ENCODE results near the gene ZRANB3.
A peak's percentile ranks its signal among the peaks of the same experiment; 100 is the strongest.

The ZRANB3 gene

DNA sequence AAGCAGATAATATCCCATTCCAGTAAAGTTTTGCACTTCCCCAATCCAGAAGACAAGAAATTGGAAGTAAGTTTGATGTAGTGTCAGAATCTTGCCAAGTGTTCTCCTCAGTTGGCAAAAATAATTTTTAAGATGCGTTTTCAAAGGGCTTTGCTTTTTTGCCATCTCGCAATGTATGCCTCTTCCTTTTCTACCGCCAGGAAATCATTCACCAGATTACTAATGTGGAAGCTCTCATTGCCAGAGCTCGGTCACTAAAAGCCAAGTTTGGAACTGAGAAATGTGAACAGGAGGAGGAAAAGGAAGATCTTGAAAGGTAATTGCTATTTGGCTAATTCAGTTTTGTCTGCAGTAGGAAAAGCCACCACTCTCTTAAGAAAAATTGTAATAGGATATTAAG is 368.2 kb downstream of the ZRANB3 start:
- H3K36me3 Mint-ChIP-seq (ENCODE audit: low read depth): peaks cover 33% of the 10 kb centered on the region
- no peaks in the 10 kb centered on the region for H3K9me3 Mint-ChIP-seq
- no peak overlapping the region for H3K4me3 Mint-ChIP-seq
- H3K4me1 Mint-ChIP-seq (ENCODE audit: low read depth): peaks cover 1% of the 10 kb centered on the region
- no peak overlapping the region for H3K27ac Mint-ChIP-seq
- H3K27me3 Mint-ChIP-seq (ENCODE audit: low read depth): no peaks in the 10 kb centered on the region
- DNase-seq (ENCODE audit: low spot score): no peak

DNA sequence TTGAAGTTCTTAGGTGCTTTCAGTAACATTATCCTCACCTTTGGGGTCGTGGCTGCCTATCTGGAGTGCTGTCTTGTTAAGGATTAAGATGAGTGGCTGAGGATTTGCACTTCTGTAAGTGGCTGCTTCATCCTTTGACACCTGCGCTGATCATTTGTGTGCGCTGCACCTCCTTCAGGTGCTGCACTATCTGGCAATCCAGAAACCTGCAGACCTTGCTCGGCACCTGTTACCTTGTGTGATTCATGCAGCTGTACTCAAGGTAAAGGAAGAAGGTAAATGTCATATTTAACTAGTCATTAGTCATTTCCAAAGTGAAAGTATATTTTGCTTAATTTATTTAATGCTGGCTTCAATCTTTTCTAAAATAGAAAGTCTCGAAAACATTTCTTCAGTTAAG is 368.6 kb downstream of the ZRANB3 start:
- no peak for DNase-seq (ENCODE audit: low spot score)
- no peak overlapping the region for H3K4me3 Mint-ChIP-seq
- peaks cover 34% of the 10 kb centered on the region for H3K36me3 Mint-ChIP-seq (ENCODE audit: low read depth)
- no peaks in the 10 kb centered on the region for H3K27me3 Mint-ChIP-seq (ENCODE audit: low read depth)
- H3K27ac Mint-ChIP-seq: no peak overlapping the region
- H3K4me1 Mint-ChIP-seq (ENCODE audit: low read depth): peaks cover 1% of the 10 kb centered on the region
- no peaks in the 10 kb centered on the region for H3K9me3 Mint-ChIP-seq

DNA sequence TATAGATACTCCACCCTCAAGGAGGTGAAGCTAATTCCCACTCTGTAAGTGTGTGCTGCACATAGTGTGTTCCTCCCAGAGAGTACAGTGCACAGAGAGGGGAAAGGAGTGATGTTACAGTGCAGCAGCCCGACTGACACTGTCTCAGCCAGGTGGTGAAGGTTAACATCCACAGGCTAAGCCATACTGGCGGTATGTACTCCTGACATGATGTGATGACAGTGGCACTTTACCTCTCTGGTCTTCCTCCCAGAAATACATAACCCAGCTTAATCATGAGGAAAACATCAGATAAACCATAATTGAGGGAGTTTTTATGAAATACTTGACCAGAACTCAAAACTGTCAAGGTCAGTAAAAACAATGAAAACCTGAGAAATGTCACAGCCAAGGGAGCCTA is 371.8 kb downstream of the ZRANB3 start:
- DNase-seq (ENCODE audit: low spot score): no peak
- Mint-ChIP-seq H3K36me3 (ENCODE audit: low read depth) (peaks cover 52% of the 10 kb centered on the region), H3K4me1 (ENCODE audit: low read depth) (peaks cover 13% of the 10 kb centered on the region), H3K27me3 (ENCODE audit: low read depth) (no peaks in the 10 kb centered on the region), H3K4me3 (no peak overlapping the region), H3K9me3 (no peaks in the 10 kb centered on the region), H3K27ac (no peak overlapping the region)

DNA sequence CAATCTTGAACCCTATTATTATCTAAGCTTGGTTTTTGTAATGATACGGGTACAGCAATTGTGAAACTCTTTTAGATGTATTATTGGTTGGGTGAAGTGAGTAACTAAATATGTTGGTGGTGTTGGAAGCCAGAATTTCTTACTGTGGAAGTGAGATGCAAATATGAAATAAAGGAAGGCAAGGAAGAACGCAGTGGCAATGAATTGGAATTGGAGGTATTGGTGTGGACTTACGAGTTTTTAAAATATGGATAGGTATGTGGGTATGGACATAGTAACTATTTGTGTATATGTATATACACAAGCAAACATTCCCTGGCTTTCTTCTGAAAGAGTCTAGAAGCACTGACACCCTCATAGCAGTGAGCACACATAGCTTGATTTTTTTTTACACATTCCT is 373.2 kb downstream of the ZRANB3 start:
- no peaks in the 10 kb centered on the region for H3K27me3 Mint-ChIP-seq (ENCODE audit: low read depth)
- no peaks in the 10 kb centered on the region for H3K9me3 Mint-ChIP-seq
- H3K36me3 Mint-ChIP-seq (ENCODE audit: low read depth): peaks cover 60% of the 10 kb centered on the region
- no peak for DNase-seq (ENCODE audit: low spot score)
- no peak overlapping the region for H3K4me3 Mint-ChIP-seq
- peaks cover 13% of the 10 kb centered on the region for H3K4me1 Mint-ChIP-seq (ENCODE audit: low read depth)
- peak overlapping the region; percentile 6 for H3K27ac Mint-ChIP-seq

DNA sequence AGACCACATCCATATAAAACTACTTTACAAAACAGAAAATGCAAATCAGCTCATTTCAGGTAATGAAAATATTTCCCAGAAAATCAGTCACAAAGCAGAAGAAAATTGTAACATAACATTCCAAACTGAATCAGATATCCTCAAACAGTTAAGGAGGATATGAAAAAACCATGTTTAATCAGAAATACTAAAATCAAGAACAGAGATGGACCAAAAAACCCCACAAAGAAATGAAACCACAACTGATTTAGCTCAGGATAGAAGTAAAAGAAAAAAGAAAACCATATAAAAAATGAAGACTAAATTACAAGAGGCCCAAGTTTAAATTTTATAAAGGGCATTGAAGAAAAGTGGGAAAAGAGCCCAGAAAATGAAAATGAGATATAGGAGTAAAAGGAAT is 376.1 kb downstream of the ZRANB3 start:
- no peak for DNase-seq (ENCODE audit: low spot score)
- no peak overlapping the region for H3K27ac Mint-ChIP-seq
- H3K36me3 Mint-ChIP-seq (ENCODE audit: low read depth): peaks cover 76% of the 10 kb centered on the region
- H3K4me3 Mint-ChIP-seq: no peak overlapping the region
- H3K9me3 Mint-ChIP-seq: no peaks in the 10 kb centered on the region
- peaks cover 28% of the 10 kb centered on the region for H3K4me1 Mint-ChIP-seq (ENCODE audit: low read depth)
- H3K27me3 Mint-ChIP-seq (ENCODE audit: low read depth): no peaks in the 10 kb centered on the region

DNA sequence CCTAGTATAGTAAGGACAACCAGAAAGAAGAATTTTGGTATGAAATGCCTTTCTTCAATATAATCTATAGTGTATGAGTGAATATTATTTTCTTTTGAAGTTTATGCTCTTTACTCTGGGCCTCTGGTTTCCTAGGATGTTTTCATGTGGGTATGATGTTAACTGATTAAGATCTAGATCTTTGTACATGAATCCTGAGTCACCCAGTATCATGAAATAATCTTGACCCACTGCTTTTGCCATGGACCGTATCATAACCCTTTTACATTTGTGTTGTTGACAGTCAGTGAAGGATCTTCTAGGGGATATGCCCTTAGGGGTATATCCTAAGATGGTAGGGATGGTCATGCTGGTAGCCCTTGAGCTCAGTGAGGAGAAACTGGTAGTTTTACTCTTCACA is 378.7 kb downstream of the ZRANB3 start:
- Mint-ChIP-seq H3K9me3 (no peaks in the 10 kb centered on the region), H3K4me3 (no peak overlapping the region), H3K36me3 (ENCODE audit: low read depth) (peaks cover 57% of the 10 kb centered on the region), H3K4me1 (ENCODE audit: low read depth) (peaks cover 28% of the 10 kb centered on the region), H3K27ac (no peak overlapping the region), H3K27me3 (ENCODE audit: low read depth) (no peaks in the 10 kb centered on the region)
- DNase-seq (ENCODE audit: low spot score): no peak

DNA sequence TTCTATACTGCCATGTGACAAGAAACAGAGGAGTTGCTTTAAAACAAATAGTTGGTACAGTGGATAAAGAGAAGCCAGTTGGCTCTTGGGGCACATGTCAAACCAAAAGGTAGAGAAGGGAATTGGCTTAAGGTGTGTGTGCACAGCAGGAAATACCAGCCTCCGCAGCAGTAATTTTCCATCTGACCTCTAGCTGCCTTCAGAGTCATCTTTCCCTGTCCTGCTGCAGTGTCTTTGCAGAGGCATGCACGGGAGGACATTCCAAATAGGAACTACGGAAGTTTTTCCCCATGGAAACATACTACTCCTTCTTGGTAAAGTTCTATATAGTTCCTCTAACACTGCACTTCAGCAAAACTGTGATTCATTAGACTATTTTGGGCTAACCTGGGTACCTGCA is 379.4 kb downstream of the ZRANB3 start:
- Mint-ChIP-seq H3K4me3 (no peak overlapping the region), H3K4me1 (ENCODE audit: low read depth) (peaks cover 28% of the 10 kb centered on the region), H3K27me3 (ENCODE audit: low read depth) (no peaks in the 10 kb centered on the region), H3K9me3 (no peaks in the 10 kb centered on the region), H3K36me3 (ENCODE audit: low read depth) (peaks cover 52% of the 10 kb centered on the region), H3K27ac (no peak overlapping the region)
- no peak for DNase-seq (ENCODE audit: low spot score)

DNA sequence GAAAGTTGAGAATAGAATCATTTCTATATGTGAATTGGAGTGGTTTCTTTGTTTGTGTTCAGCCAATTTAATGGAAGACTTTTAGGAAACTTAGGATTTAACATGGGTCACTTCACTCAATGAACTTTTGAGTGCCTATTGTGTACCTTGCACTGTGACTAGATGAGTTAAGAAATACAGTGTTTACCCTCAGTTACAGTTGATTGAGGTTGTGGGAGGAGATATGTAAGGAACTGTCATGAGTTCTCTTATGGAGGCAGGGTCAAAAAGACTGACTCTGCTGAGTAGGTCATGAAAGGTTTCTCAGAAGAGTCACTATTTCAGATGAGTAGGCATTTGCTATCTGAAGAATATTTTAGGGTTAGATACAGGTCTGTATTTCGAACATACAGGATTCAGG is 380.3 kb downstream of the ZRANB3 start:
- no peak overlapping the region for H3K27ac Mint-ChIP-seq

DNA sequence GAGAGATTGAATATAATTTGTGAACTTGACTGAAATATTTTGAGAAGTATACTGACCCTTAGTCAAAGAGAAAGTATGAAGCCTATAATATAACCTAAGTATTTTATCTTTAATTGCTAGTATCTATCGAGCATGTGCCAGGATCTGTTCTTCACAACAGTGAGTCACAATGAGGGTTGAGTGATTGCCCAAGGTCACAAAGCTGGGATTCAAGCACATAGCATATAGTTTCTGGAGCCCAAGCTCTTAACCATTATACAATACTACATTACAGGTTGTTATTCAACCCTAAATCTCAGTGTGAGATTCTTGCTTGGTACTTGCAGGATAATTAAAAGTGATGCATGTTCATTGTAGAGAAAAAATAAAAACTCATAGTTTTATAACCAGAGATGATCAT is 381.8 kb downstream of the ZRANB3 start:
- peaks cover 6% of the 10 kb centered on the region for H3K9me3 Mint-ChIP-seq
- peaks cover 17% of the 10 kb centered on the region for H3K4me1 Mint-ChIP-seq (ENCODE audit: low read depth)
- no peak overlapping the region for H3K4me3 Mint-ChIP-seq
- H3K36me3 Mint-ChIP-seq (ENCODE audit: low read depth): peaks cover 39% of the 10 kb centered on the region
- no peaks in the 10 kb centered on the region for H3K27me3 Mint-ChIP-seq (ENCODE audit: low read depth)
- no peak overlapping the region for H3K27ac Mint-ChIP-seq
- DNase-seq (ENCODE audit: low spot score): no peak

More for the DNA sequence above, 380.3 kb downstream of the ZRANB3 start:
- Mint-ChIP-seq H3K9me3 (no peaks in the 10 kb centered on the region), H3K4me3 (no peak overlapping the region), H3K36me3 (ENCODE audit: low read depth) (peaks cover 47% of the 10 kb centered on the region), H3K27me3 (ENCODE audit: low read depth) (no peaks in the 10 kb centered on the region), H3K4me1 (ENCODE audit: low read depth) (peaks cover 28% of the 10 kb centered on the region)
- no peak for DNase-seq (ENCODE audit: low spot score)

DNA sequence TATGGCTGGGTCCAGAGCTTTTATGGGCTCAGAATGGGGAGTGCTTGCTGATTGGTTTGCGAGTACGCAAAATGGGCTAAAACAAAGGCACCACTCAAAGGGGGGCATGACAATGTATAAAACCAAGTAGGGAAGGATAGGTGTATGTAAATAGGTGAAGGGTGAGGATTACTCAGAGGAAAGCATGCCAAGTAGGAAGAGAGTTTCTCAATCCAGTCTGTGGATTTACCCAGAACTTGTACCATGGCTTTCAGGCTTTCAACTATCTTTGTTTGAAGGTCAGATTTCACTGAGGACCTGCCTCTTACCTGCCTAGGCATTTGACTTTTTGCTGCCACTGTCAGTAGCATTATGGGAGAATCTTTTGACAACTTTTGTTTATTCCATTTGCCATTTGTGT is 386.7 kb downstream of the ZRANB3 start:
- H3K4me1 Mint-ChIP-seq (ENCODE audit: low read depth): no peaks in the 10 kb centered on the region
- H3K36me3 Mint-ChIP-seq (ENCODE audit: low read depth): peaks cover 46% of the 10 kb centered on the region
- H3K27ac Mint-ChIP-seq: peak overlapping the region; percentile 15
- no peaks in the 10 kb centered on the region for H3K27me3 Mint-ChIP-seq (ENCODE audit: low read depth)
- H3K9me3 Mint-ChIP-seq: peaks cover 34% of the 10 kb centered on the region
- no peak overlapping the region for H3K4me3 Mint-ChIP-seq
- DNase-seq (ENCODE audit: low spot score): no peak

DNA sequence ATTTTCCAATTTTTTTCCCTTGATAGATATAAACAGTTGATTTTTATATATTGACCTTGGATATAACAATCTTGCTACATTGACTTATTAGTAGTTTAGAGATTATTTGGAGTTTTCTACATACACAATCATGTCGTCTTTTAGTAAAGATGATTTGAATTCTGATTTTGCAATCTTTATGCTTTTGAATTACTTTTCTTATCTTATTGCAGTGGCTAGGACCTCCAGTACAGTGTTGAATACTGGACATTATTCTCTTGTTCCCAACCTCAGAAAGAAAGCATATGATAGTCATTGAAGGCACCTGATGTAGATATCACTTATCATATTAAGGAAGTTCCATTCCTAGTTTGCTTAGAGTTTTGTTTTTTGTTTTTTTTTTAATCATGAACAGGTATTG is 388.7 kb downstream of the ZRANB3 start:
- Mint-ChIP-seq H3K4me3 (no peak overlapping the region), H3K27me3 (ENCODE audit: low read depth) (no peaks in the 10 kb centered on the region), H3K27ac (no peak overlapping the region), H3K36me3 (ENCODE audit: low read depth) (peaks cover 54% of the 10 kb centered on the region), H3K4me1 (ENCODE audit: low read depth) (no peaks in the 10 kb centered on the region), H3K9me3 (peaks cover 34% of the 10 kb centered on the region)
- DNase-seq (ENCODE audit: low spot score): no peak

DNA sequence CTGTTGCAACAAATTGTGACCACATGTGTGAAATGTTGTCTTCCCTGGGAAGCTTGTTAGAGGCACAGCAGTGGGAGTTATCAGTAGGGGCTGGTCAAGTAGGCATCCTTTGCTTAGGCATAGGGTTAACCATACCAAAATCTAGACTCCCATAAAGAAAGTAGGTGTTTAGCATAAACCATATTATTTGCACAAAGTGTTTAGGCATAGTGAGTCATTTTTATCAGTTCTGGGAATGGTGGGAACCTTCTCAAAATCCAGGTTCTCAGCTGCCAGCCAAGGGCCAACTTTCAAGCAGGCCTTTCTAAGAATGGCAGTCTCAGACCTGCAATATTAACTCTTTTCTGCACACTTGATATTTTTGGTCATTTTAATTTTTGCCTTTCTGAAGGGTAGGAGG is 390.4 kb downstream of the ZRANB3 start:
- Mint-ChIP-seq H3K27me3 (ENCODE audit: low read depth) (no peaks in the 10 kb centered on the region), H3K4me3 (no peak overlapping the region), H3K4me1 (ENCODE audit: low read depth) (no peaks in the 10 kb centered on the region), H3K9me3 (peaks cover 34% of the 10 kb centered on the region), H3K36me3 (ENCODE audit: low read depth) (peaks cover 65% of the 10 kb centered on the region), H3K27ac (no peak overlapping the region)
- no peak for DNase-seq (ENCODE audit: low spot score)

DNA sequence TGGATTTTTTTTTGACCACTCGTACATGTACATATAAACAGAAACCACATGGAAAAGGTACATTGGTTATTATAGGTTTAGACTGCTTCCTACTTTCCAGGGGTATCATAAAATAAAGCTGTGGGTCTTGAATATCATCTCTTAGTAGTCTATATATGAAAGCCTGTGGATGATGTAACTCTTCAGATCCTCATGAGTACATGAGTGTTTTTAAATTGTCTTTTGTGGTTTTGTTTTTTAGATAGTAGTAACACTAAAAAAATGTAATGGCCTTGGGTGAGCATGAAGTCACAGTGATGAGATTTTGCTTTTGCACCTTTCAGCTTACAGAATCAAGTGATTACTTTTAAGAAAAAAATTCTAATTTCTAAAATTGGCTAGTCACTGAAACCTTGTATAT is 398.7 kb downstream of the ZRANB3 start:
- Mint-ChIP-seq H3K27me3 (ENCODE audit: low read depth) (no peaks in the 10 kb centered on the region), H3K36me3 (ENCODE audit: low read depth) (peaks cover 50% of the 10 kb centered on the region), H3K9me3 (no peaks in the 10 kb centered on the region), H3K27ac (no peak overlapping the region), H3K4me1 (ENCODE audit: low read depth) (no peaks in the 10 kb centered on the region), H3K4me3 (no peak overlapping the region)
- DNase-seq (ENCODE audit: low spot score): no peak

DNA sequence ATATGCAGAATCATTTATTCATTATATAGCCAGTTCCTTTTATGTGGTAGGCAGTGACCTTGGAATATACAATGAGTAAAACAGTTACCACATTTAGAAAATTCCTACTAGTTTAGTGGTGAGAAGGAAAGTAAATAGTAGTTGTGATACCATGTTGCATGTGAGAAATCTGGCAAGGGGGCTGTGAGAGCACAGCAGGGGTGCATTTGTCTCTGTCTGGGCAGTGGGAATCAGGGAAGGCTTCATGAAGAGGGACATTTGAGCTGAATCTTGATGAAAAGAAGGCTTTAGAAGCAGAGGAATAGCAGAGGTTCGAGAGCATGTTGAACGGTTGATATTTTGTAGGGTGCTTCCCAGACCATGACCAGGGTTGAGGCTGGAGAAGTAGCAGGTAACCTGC is 400.3 kb downstream of the ZRANB3 start:
- Mint-ChIP-seq H3K27me3 (ENCODE audit: low read depth) (no peaks in the 10 kb centered on the region), H3K4me1 (ENCODE audit: low read depth) (no peaks in the 10 kb centered on the region), H3K36me3 (ENCODE audit: low read depth) (peaks cover 44% of the 10 kb centered on the region), H3K9me3 (no peaks in the 10 kb centered on the region), H3K27ac (no peak overlapping the region), H3K4me3 (no peak overlapping the region)
- no peak for DNase-seq (ENCODE audit: low spot score)

DNA sequence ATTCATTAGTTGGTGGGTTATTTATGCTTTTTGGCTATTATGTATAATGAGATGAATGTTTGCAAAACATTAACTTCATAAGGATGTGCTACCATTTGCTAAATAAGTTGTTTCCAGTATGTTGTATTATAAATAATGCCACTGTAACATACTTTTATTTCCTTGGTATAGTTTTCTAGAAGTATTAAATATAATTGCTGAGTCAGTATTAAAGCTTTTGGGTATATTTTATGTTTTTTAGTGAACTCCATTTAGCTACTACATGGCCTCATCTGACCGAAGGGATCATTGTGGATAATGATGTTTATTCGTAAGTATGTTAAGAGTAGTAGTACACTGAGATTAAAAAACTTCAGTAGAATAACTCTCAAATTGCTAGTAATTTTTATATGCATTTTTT is 405.1 kb downstream of the ZRANB3 start:
- Mint-ChIP-seq H3K4me1 (ENCODE audit: low read depth) (no peaks in the 10 kb centered on the region), H3K27ac (no peak overlapping the region), H3K4me3 (no peak overlapping the region), H3K27me3 (ENCODE audit: low read depth) (no peaks in the 10 kb centered on the region), H3K9me3 (no peaks in the 10 kb centered on the region), H3K36me3 (ENCODE audit: low read depth) (peaks cover 29% of the 10 kb centered on the region)
- no peak for DNase-seq (ENCODE audit: low spot score)

All from T-helper 2 cell treated with Interferon-gamma antibody and Interleukin-4, amounts not matched to agents 5 μg/mL and 100 μg/mL, for 36 hours (primary cell).